Measurements from ENCODE around the gene DND1.
"Not testable (repeated sequence)": the region's sequence is repeated elsewhere in the genome, so short reads cannot be mapped to it uniquely, and the experiment has no call there.

Gene DND1

GRCh38 chr5:140673187-140673976 lies at the start of gene DND1:
Gene DND1 (minus strand): TSS chr5:140673576. CDS start chr5:140673542, 34 bp downstream.
- no peak for DNase-seq

GRCh38 chr5:140721395-140721794 lies 48.0 kb upstream of the DND1 start:
- not testable (repeated sequence) for DNase-seq

GRCh38 chr5:140720738-140721137 lies 47.4 kb upstream of the DND1 start:
- DNase-seq: not testable (repeated sequence)

- DNase-seq: no peak
These were observed 44.9 kb upstream of the DND1 start for GRCh38 chr5:140718266-140718592.

- DNase-seq: not testable (repeated sequence)
These were observed 42.9 kb upstream of the DND1 start for GRCh38 chr5:140716238-140716637.

GRCh38 chr5:140713562-140714094 lies 40.3 kb upstream of the DND1 start:
- DNase-seq: no peak

- no peak for DNase-seq
These were observed 38.4 kb upstream of the DND1 start for GRCh38 chr5:140711794-140712193.

GRCh38 chr5:140710899-140711552 lies 37.6 kb upstream of the DND1 start:
- DNase-seq: peak; percentile 98

- DNase-seq: not testable (repeated sequence)
These were observed 35.4 kb upstream of the DND1 start for GRCh38 chr5:140708787-140709186.

GRCh38 chr5:140707812-140708211 lies 34.4 kb upstream of the DND1 start:
- no peak for DNase-seq

- peak; percentile 98 for DNase-seq
These were observed 27.1 kb upstream of the DND1 start, which contains the start of gene ZMAT2 for GRCh38 chr5:140700177-140701144. Gene ZMAT2 (plus strand): TSS chr5:140700447. CDS start chr5:140700461, 14 bp downstream.

GRCh38 chr5:140696891-140697492 lies 23.6 kb upstream of the DND1 start:
- no peak for DNase-seq

GRCh38 chr5:140694276-140694675 lies 20.9 kb upstream of the DND1 start:
- no peak for DNase-seq

GRCh38 chr5:140690941-140691924 lies 17.9 kb upstream of the DND1 start, which contains the start of the genes HARS1 and HARS2:
Gene HARS1 (minus strand): TSS chr5:140691370. CDS start chr5:140691304, 66 bp downstream.
Gene HARS2 (plus strand): TSS chr5:140691455. CDS start chr5:140691649, 194 bp downstream.
- DNase-seq: peak; percentile 97

- DNase-seq: no peak
These were observed 17.1 kb upstream of the DND1 start for GRCh38 chr5:140690376-140690932.

GRCh38 chr5:140678993-140679392 lies 5.6 kb upstream of the DND1 start:
- DNase-seq: no peak

- peak; percentile 54 for DNase-seq
These were observed 4.6 kb upstream of the DND1 start for GRCh38 chr5:140677947-140678346.

GRCh38 chr5:140674629-140675028 lies 1.3 kb upstream of the DND1 start:
- no peak for DNase-seq

- no peak for DNase-seq
These were observed 835 bp upstream of the DND1 start for GRCh38 chr5:140674211-140674610.

GRCh38 chr5:140672455-140673186 lies 755 bp downstream of the DND1 start:
- DNase-seq: peak; percentile 25
